Breast epithelium (tissue), 4 donors: Measurements from ENCODE around the gene CDK5RAP2. TPM values are rescaled to one million over a fixed set of nuclear protein-coding genes. Genes with fewer than 3 reads are reported as not detected.

ENCODE experiments used
- DNase-seq, 2 donors: peaks; one replicate each; pipeline ENCODE4 v3.0.0-alpha.2; 2019; ENCODE audit warnings: low spot score in 2 of 2
- H3K27ac ChIP-seq, 2 donors: fragments of 200-600 bp; sonication (generic) in 1 of 2; one replicate each; pipeline ENCODE4 v1.5.1; 2016 to 2019; ENCODE audit warnings: mild to moderate bottlenecking in 1 of 2
- H3K27me3 ChIP-seq, 2 donors: fragments of 200-600 bp; sonication (generic) in 1 of 2; one replicate each; pipeline versions ENCODE4 v1.5.1 to v1.6.0; 2017 to 2019; ENCODE audit warnings: control low read depth in 1 of 2, mild to moderate bottlenecking in 1 of 2
- H3K36me3 ChIP-seq: fragments of 200-600 bp; one replicate; pipeline ENCODE4 v1.5.1; 2019
- H3K4me1 ChIP-seq, 2 donors: fragments of 200-600 bp; sonication (generic); one replicate each; pipeline ENCODE4 v1.5.1; 2016 to 2019; ENCODE audit warnings: control low read depth in 1 of 2
- H3K4me3 ChIP-seq, 3 donors: fragments of 200-600 bp; sonication (generic); 1 replicate in 2 of 3; 2 replicates in 1 of 3; pipeline ENCODE4 v1.5.1; 2016 to 2019; ENCODE audit warnings: mild to moderate bottlenecking in 3 of 3, moderate library complexity in 2 of 3
- H3K9me3 ChIP-seq, 2 donors: fragments of 200-600 bp; sonication (generic) in 1 of 2; one replicate each; pipeline ENCODE4 v1.5.1; 2016 to 2019; ENCODE audit warnings: control low read depth in 1 of 2
- POLR2A ChIP-seq: fragments of 450-650 bp; IDR thresholded peaks from one replicate; pipeline ENCODE4 v1.6.1; 2016; ENCODE audit warnings: antibody characterized with exemption, mild to moderate bottlenecking, moderate library complexity
- POLR2AphosphoS5 ChIP-seq, 3 donors: sonication (generic); formaldehyde crosslinking; IDR thresholded peaks; one replicate each; pipeline ENCODE4 v1.6.1; 2017; ENCODE audit warnings: antibody characterized with exemption in 3 of 3
- intact Hi-C: fragments of 100-400 bp; cut with DNase I; formaldehyde crosslinking; loops from one replicate; pipeline ENCODE4 v1.15.1; 2023; ENCODE audit warnings: low total_unique reads
- total RNA-seq, 3 donors: library from RNA; depleted of rRNA; stranded (reverse); fragments of >200 nt; gene quantifications; one replicate each; pipeline ENCODE4 v1.1.0, GENCODE V29; 2016
- TF ChIP-seq, protein P1 (sequence below), 3 donors: fragments of 450-650 bp; IDR thresholded peaks; one replicate each; pipeline ENCODE4 v1.5.1; 2016 to 2017; ENCODE audit warnings: antibody characterized with exemption in 3 of 3, mild to moderate bottlenecking in 3 of 3, moderate library complexity in 3 of 3

The CDK5RAP2 gene
- total RNA-seq, 3 donors from 2014 or later, result 44.5 to 77.4 (median 60.6) TPM

DNA sequence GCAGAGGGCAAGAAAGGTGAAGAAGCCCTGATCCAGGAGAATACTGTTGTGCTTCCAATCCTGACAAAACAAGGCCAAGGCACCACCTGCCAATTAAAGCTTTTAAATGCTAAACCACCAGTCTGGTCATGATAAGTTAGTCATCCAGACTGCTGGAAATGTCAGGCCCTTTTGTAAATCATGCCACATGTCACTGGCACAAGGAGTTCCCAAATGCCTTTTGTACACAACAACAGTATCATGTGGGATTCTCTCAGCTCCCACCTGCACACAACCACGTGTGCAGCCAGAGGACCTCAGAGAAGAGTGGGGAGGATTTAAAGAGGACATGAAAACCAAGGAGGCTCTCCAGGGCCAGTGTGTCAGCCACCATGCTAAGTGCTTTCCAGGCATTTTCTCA, 99.3 kb downstream of the CDK5RAP2 start:
- TF ChIP-seq POLR2AphosphoS5 (IDR thresholded peaks at IDR 0.05) (no peak), POLR2A (no peak)
- TF ChIP-seq, protein P1, sequence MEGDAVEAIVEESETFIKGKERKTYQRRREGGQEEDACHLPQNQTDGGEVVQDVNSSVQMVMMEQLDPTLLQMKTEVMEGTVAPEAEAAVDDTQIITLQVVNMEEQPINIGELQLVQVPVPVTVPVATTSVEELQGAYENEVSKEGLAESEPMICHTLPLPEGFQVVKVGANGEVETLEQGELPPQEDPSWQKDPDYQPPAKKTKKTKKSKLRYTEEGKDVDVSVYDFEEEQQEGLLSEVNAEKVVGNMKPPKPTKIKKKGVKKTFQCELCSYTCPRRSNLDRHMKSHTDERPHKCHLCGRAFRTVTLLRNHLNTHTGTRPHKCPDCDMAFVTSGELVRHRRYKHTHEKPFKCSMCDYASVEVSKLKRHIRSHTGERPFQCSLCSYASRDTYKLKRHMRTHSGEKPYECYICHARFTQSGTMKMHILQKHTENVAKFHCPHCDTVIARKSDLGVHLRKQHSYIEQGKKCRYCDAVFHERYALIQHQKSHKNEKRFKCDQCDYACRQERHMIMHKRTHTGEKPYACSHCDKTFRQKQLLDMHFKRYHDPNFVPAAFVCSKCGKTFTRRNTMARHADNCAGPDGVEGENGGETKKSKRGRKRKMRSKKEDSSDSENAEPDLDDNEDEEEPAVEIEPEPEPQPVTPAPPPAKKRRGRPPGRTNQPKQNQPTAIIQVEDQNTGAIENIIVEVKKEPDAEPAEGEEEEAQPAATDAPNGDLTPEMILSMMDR (IDR thresholded peaks at IDR 0.05), result no peak
- Histone ChIP-seq H3K4me3 (no peak overlapping the region), H3K27me3 (no peaks in the 10 kb centered on the region), H3K4me1 (peaks cover 0 to 14% of the 10 kb centered on the region in 2 donors), H3K36me3 (no peaks in the 10 kb centered on the region), H3K27ac (peak overlapping the region in 1 of 2 donors; percentile 34), H3K9me3 (no peaks in the 10 kb centered on the region)
- DNase-seq, result no peak
- intact Hi-C loops, result no loop called here

DNA sequence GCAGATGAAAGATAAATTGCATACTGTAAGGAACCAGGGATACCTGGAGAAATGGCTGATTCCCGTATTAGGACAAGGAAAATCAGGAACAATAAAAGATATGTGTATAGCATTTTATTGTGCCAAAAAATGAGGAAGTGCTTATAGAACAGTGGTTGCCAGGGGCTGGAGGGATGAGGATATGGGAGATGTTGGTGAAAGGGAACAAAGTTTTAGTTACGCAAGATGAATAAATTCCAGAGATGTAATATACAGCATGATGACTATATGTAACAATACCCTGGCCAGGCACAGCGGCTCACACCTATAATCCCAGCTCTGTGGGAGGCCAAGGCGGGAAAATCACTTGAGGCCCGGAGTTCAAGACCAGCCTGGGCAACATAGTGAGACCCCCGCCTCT, 101.8 kb downstream of the CDK5RAP2 start:
- H3K4me3 ChIP-seq, result no peak overlapping the region
- H3K4me1 ChIP-seq, result peaks cover 0 to 14% of the 10 kb centered on the region in 2 donors
- no peaks in the 10 kb centered on the region for H3K36me3 ChIP-seq
- TF ChIP-seq POLR2A (no peak), POLR2AphosphoS5 (IDR thresholded peaks at IDR 0.05) (no peak)
- TF ChIP-seq, protein P1 (IDR thresholded peaks at IDR 0.05), result no peak
- no peaks in the 10 kb centered on the region for H3K27me3 ChIP-seq
- H3K9me3 ChIP-seq, result no peaks in the 10 kb centered on the region
- intact Hi-C loops, result no loop called here
- no peak for DNase-seq
- peak overlapping the region in 1 of 2 donors; percentile 35 for H3K27ac ChIP-seq

DNA sequence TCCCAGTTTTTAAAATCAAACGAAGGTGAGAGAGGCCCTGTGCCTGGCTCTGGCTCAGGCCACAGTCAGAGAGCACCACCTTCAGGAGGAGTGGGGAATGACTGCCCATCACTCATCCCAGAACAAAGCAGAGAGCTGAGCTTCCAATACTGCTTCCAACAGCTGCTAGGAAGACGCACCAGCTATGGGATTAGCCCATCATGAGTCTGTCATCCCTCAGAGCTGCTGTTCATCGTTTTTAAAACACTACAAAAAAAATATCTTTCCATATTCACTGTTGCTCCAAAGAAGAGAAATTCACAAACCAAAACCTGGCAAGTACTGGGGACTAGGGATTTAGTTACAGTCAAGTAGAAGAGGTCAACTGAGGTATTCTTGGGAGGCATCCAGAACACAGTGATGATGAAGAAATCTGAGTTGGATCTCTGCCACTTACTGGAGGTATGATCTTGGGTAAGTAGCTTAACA, 102.4 kb downstream of the CDK5RAP2 start:
- intact Hi-C loops, result no loop called here
- H3K36me3 ChIP-seq, result no peaks in the 10 kb centered on the region
- no peak overlapping the region for H3K4me3 ChIP-seq
- peaks cover 0 to 14% of the 10 kb centered on the region in 2 donors for H3K4me1 ChIP-seq
- DNase-seq, result no peak
- peak overlapping the region in 1 of 2 donors; percentile 35 for H3K27ac ChIP-seq
- peak in 2 of 3 donors; percentile 15 to 29 for TF ChIP-seq POLR2AphosphoS5 (IDR thresholded peaks at IDR 0.05)
- TF ChIP-seq, protein P1 (IDR thresholded peaks at IDR 0.05), result peak; percentile 59 to 79 (median 75)
- no peak for TF ChIP-seq POLR2A
- no peaks in the 10 kb centered on the region for H3K27me3 ChIP-seq
- H3K9me3 ChIP-seq, result no peaks in the 10 kb centered on the region

DNA sequence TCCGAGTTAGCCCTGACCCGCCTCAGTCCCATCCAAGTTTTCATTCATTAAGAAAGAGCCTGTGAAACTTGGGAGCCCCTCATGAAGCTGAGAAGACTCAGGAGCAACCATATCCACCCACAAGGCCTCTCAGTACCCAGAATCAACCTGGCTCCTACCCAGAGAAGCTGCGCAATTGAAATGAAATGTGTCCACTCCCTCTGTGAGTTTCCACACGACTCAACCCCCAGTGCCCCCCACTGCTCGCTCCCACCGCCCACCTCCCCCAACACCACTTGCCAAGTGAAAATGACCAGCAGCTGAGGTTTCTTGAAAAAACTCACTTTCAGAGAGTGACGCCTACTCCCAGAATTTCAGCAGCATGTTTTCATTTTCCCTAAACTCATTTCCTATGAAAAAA, 104.6 kb downstream of the CDK5RAP2 start:
- TF ChIP-seq, protein P1 (IDR thresholded peaks at IDR 0.05), result no peak
- TF ChIP-seq POLR2A, result no peak
- no peak for TF ChIP-seq POLR2AphosphoS5 (IDR thresholded peaks at IDR 0.05)
- DNase-seq, result no peak
- intact Hi-C loops, result no loop called here
- H3K9me3 ChIP-seq, result no peaks in the 10 kb centered on the region
- H3K27me3 ChIP-seq, result no peaks in the 10 kb centered on the region
- no peaks in the 10 kb centered on the region for H3K36me3 ChIP-seq
- H3K27ac ChIP-seq, result peak overlapping the region; percentile 44 to 79
- no peak overlapping the region for H3K4me3 ChIP-seq
- peaks cover 0 to 14% of the 10 kb centered on the region in 2 donors for H3K4me1 ChIP-seq

DNA sequence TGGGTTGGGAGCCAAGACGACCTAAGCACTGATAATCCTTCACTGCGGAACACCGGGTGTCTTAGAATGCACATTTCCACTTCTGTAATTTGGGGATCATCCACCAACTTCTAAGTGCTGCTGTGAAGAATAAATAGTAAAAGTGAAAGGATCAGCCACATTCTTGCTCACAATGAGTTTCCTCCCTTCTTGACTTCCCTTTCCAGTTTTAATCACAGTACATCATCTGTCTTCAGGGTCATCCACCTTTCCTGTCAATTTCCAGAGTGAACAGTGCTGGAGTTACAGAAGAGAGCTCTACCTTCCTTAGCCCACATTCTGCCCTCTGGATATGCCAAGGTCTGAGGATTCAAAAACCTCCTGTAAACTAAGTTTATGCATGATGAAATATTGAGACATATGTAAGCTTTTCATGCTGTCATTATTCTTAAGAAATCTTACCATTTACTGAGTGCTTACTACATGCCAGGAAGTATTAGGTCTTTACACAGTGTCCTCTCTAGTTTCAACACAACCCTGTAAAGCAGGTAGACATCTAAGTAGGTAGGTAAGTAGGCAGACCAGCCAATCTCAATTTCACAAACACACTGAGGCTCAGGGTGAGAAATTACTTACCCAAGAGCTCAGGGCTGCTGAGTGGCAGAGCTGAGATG, 105.2 kb downstream of the CDK5RAP2 start:
- Histone ChIP-seq H3K27me3 (no peaks in the 10 kb centered on the region), H3K9me3 (no peaks in the 10 kb centered on the region), H3K27ac (peak overlapping the region; percentile 44 to 79), H3K36me3 (no peaks in the 10 kb centered on the region), H3K4me3 (no peak overlapping the region), H3K4me1 (peaks cover 0 to 11% of the 10 kb centered on the region in 2 donors)
- intact Hi-C loops, result no loop called here
- DNase-seq, result no peak
- no peak for TF ChIP-seq POLR2AphosphoS5 (IDR thresholded peaks at IDR 0.05)
